H9 (cell line): ENCODE data around the gene FMNL3. TPM values are rescaled to one million over a fixed set of nuclear protein-coding genes. Genes with fewer than 3 reads are reported as not detected.

Experiments
- DNase-seq: peaks from one replicate; pipeline ENCODE4 v3.0.0-alpha.2; 2017
- H2AFZ ChIP-seq: one replicate; pipeline ENCODE4 v1.6.1; 2013; ENCODE audit warnings: mild to moderate bottlenecking, low read length, control low read depth, moderate library complexity
- H2AK5ac ChIP-seq: 2 replicates; pipeline ENCODE4 v1.6.1; 2013; ENCODE audit warnings: low read length, control low read depth, mixed read lengths; ENCODE audit not compliant: insufficient read length
- H2BK120ac ChIP-seq: one replicate; pipeline ENCODE4 v1.6.1; 2013; ENCODE audit warnings: low read depth, mild to moderate bottlenecking, low read length, control low read depth, inconsistent platforms; ENCODE audit not compliant: poor library complexity, severe bottlenecking
- H2BK12ac ChIP-seq: 2 replicates; pipeline ENCODE4 v1.6.1; 2013; ENCODE audit warnings: low read length, control low read depth, mixed read lengths, low read depth; ENCODE audit not compliant: insufficient read length
- H2BK15ac ChIP-seq: 2 replicates; pipeline ENCODE4 v1.6.1; 2013; ENCODE audit warnings: low read depth, low read length, control low read depth
- H2BK20ac ChIP-seq: one replicate; pipeline ENCODE4 v1.6.1; 2013; ENCODE audit warnings: low read depth, mild to moderate bottlenecking, low read length, control low read depth, inconsistent platforms; ENCODE audit not compliant: poor library complexity, severe bottlenecking
- H2BK5ac ChIP-seq: 2 replicates; pipeline ENCODE4 v1.6.1; 2013; ENCODE audit warnings: low read length, control low read depth, mixed read lengths; ENCODE audit not compliant: insufficient read length
- H3K14ac ChIP-seq: 2 replicates; pipeline ENCODE4 v1.6.1; 2013; ENCODE audit warnings: low read length, control low read depth; ENCODE audit not compliant: insufficient read depth
- H3K18ac ChIP-seq: 2 replicates; pipeline ENCODE4 v1.6.1; 2013; ENCODE audit warnings: low read depth, mild to moderate bottlenecking, mixed read lengths, low read length, control low read depth; ENCODE audit not compliant: insufficient read length
- H3K23ac ChIP-seq: 2 replicates; pipeline ENCODE4 v1.6.1; 2013; ENCODE audit warnings: low read length, control low read depth, mixed read lengths, low read depth; ENCODE audit not compliant: insufficient read length
- H3K23me2 ChIP-seq: 2 replicates; pipeline ENCODE4 v1.6.1; 2013; ENCODE audit warnings: low read depth, mild to moderate bottlenecking, mixed read lengths, low read length, control low read depth; ENCODE audit not compliant: insufficient read length, poor library complexity, severe bottlenecking
- H3K27ac ChIP-seq: 2 replicates; pipeline ENCODE4 v1.5.1; 2013; ENCODE audit warnings: low read length, control low read depth, mixed read lengths, low read depth; ENCODE audit not compliant: insufficient read length
- H3K27me3 ChIP-seq: 2 replicates; pipeline ENCODE4 v1.6.1; 2013; ENCODE audit warnings: low read length, control low read depth, inconsistent platforms; ENCODE audit not compliant: insufficient read depth
- H3K4ac ChIP-seq: 2 replicates; pipeline ENCODE4 v1.6.1; 2013; ENCODE audit warnings: low read depth, mild to moderate bottlenecking, control low read depth, inconsistent platforms, low read length, moderate library complexity
- H3K4me1 ChIP-seq: 2 replicates; pipeline ENCODE4 v1.6.1; 2013; ENCODE audit warnings: low read length, control low read depth, inconsistent platforms; ENCODE audit not compliant: insufficient read depth
- H3K4me2 ChIP-seq: 2 replicates; pipeline ENCODE4 v1.6.1; 2013; ENCODE audit warnings: low read length, control low read depth, mixed read lengths; ENCODE audit not compliant: insufficient read length, insufficient read depth
- H3K56ac ChIP-seq: 2 replicates; pipeline ENCODE4 v1.6.1; 2013; ENCODE audit warnings: low read depth, mild to moderate bottlenecking, mixed read lengths, low read length, control low read depth; ENCODE audit not compliant: insufficient read length
- H3K79me1 ChIP-seq: 2 replicates; pipeline ENCODE4 v1.6.1; 2013; ENCODE audit warnings: low read depth, mild to moderate bottlenecking, moderate library complexity, low read length, control low read depth, inconsistent platforms; ENCODE audit not compliant: insufficient read depth, poor library complexity, severe bottlenecking
- H3K79me2 ChIP-seq: 2 replicates; pipeline ENCODE4 v1.6.1; 2013; ENCODE audit warnings: low read length, control low read depth, inconsistent platforms; ENCODE audit not compliant: insufficient read depth
- H3K9ac ChIP-seq: 2 replicates; pipeline ENCODE4 v1.6.1; 2013; ENCODE audit warnings: low read length, control low read depth, mixed read lengths; ENCODE audit not compliant: insufficient read length; ENCODE audit errors: extremely low read depth
- H3K9me3 ChIP-seq: one replicate; pipeline ENCODE4 v1.6.1; 2013; ENCODE audit warnings: low read depth, low read length, inconsistent platforms; ENCODE audit not compliant: control insufficient read depth
- H3T11ph ChIP-seq: one replicate; pipeline ENCODE4 v1.6.1; 2013; ENCODE audit warnings: mild to moderate bottlenecking, low read length, control low read depth, inconsistent platforms
- H4K20me1 ChIP-seq: one replicate; pipeline ENCODE4 v1.6.1; 2013; ENCODE audit not compliant: control insufficient read depth, insufficient read length, insufficient read depth
- H4K5ac ChIP-seq: 2 replicates; pipeline ENCODE4 v1.6.1; 2013; ENCODE audit warnings: low read depth, mild to moderate bottlenecking, mixed read lengths, low read length, control low read depth; ENCODE audit not compliant: insufficient read length
- H4K8ac ChIP-seq: replicated peaks from 2 replicates; pipeline ENCODE4 v1.6.1; 2013; ENCODE audit warnings: low read length, control low read depth, mixed read lengths, low read depth; ENCODE audit not compliant: insufficient read length
- H4K91ac ChIP-seq: 2 replicates; pipeline ENCODE4 v1.6.1; 2013; ENCODE audit warnings: low read depth, mild to moderate bottlenecking, moderate library complexity, mixed read lengths, low read length, control low read depth; ENCODE audit not compliant: insufficient read length
- H3K27ac Mint-ChIP-seq, 3 experiments: 2 replicates in 2 of 3; 3 replicates in 1 of 3; pipeline ENCODE4 v1.8.0; 2020 to 2021; ENCODE audit warnings: mixed read lengths in 3 of 3, mild to moderate bottlenecking in 1 of 3, moderate library complexity in 1 of 3
- H3K27me3 Mint-ChIP-seq: 2 replicates; pipeline ENCODE4 v1.8.0; 2021; ENCODE audit warnings: low read depth, mild to moderate bottlenecking, moderate library complexity, mixed read lengths
- H3K36me3 Mint-ChIP-seq, 3 experiments: 2 replicates in 2 of 3; 3 replicates in 1 of 3; pipeline ENCODE4 v1.8.0; 2020 to 2021; ENCODE audit warnings: low read depth in 3 of 3, mixed read lengths in 3 of 3; ENCODE audit not compliant: insufficient read depth in 1 of 3
- H3K4me1 Mint-ChIP-seq, 2 experiments: 2 replicates each; pipeline ENCODE4 v1.8.0; 2020; ENCODE audit warnings: mixed read lengths in 2 of 2
- H3K4me3 Mint-ChIP-seq, 2 experiments: 2 replicates in 1 of 2; 3 replicates in 1 of 2; pipeline ENCODE4 v1.8.0; 2020 to 2021; ENCODE audit warnings: mild to moderate bottlenecking in 2 of 2, mixed read lengths in 2 of 2, moderate library complexity in 1 of 2
- H3K9me3 Mint-ChIP-seq, 2 experiments: 2 replicates in 1 of 2; 3 replicates in 1 of 2; pipeline ENCODE4 v1.8.0; 2020; ENCODE audit warnings: mild to moderate bottlenecking in 2 of 2, mixed read lengths in 2 of 2, moderate library complexity in 1 of 2
- CTCF ChIP-seq: fragments of 200-600 bp; sonication (generic); conservative IDR thresholded peaks from 3 replicates; pipeline ENCODE4 v1.8.0; 2021; ENCODE audit warnings: antibody characterized with exemption, mild to moderate bottlenecking
- WGBS: extraction: QIAGEN DNeasy Blood & Tissue Kit; methylation state at CpG from one replicate; pipeline ENCODE4 v1.1.7; 2013; ENCODE audit warnings: missing lambda C conversion rate, low lambda C conversion rate, mixed read lengths; ENCODE audit not compliant: insufficient read length; ENCODE audit errors: extremely low coverage; 5-methylcytosine and 5-hydroxymethylcytosine counted together
- total RNA-seq: library from RNA; stranded (reverse); gene quantifications from 2 replicates; pipeline ENCODE4 v1.2.1, GENCODE V29; 2021

The FMNL3 gene
- total RNA-seq, 1 experiment from 2014 or later, result 22.8 TPM

GRCh38 chr12:49697808-49698207 lies 9.4 kb downstream of the FMNL3 start:
- Histone ChIP-seq H2BK15ac (no peak overlapping the region), H3K4me2 (peak overlapping the region; percentile 64), H2AK5ac (no peak overlapping the region), H2BK20ac (no peak overlapping the region), H3K27ac (peak overlapping the region; percentile 91), H3K4me1 (peaks cover 14% of the 10 kb centered on the region), H3K27me3 (no peaks in the 10 kb centered on the region), H3K9ac (no peak overlapping the region), H3K56ac (no peak overlapping the region), H3K4ac (no peak overlapping the region), H3K18ac (no peak overlapping the region), H3K9me3 (no peaks in the 10 kb centered on the region), H3K14ac (no peak overlapping the region), H4K5ac (no peak overlapping the region), H3K23me2 (peaks cover 4% of the 10 kb centered on the region), H3T11ph (no peak overlapping the region), H3K79me2 (peaks cover 11% of the 10 kb centered on the region; the same call in 1 of the 2 replicates), H2BK12ac (no peak overlapping the region), H3K79me1 (no peaks in the 10 kb centered on the region), H4K91ac (no peak overlapping the region), H4K8ac (no peak overlapping the region), H2AFZ (no peak overlapping the region), H3K23ac (no peak overlapping the region), H2BK120ac (no peak overlapping the region), H2BK5ac (no peak overlapping the region), H4K20me1 (no peaks in the 10 kb centered on the region)
- DNase-seq, result no peak
- no peaks in the 10 kb centered on the region for H3K27me3 Mint-ChIP-seq
- TF ChIP-seq CTCF, result no peak
- peaks cover 55 to 60% of the 10 kb centered on the region in 2 experiments for H3K4me1 Mint-ChIP-seq
- H3K9me3 Mint-ChIP-seq, result peaks cover 2 to 3% of the 10 kb centered on the region in 2 experiments; a peak in 4 of 5 replicates
- H3K4me3 Mint-ChIP-seq, result peak overlapping the region; percentile 54 to 74; a peak in 2 of 5 replicates
- no CpG with 5 or more reads among the region's 4 CpGs for WGBS
- H3K36me3 Mint-ChIP-seq, result peaks cover 0 to 8% (median 3%) of the 10 kb centered on the region in 3 experiments; a peak in 5 of 7 replicates
- H3K27ac Mint-ChIP-seq, result peak overlapping the region in 2 of 3 experiments; percentile 92 to 98; a peak in 4 of 7 replicates
